ENCODE results near the gene OSBP2.

The OSBP2 gene

DNA sequence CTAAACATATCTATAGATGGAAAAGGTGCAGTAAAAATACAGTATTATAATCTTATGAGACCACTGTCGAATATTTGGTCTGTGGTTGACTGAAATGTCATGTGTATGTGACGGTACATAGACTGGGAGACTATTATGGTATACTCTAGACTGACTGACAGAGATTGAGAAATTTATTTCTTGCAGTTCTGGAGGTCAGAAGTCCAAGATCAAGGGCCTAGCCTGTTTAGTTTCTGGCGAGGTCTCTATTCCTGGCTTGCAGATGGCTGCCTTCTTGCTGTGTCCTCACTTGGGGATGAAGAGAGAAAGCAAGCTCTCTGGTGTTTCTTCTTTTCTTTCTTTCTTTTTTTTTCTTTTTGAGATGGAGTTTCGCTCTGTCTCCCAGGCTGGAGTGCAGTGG is 7.3 kb upstream of the OSBP2 start:
- TF ChIP-seq, protein P1, sequence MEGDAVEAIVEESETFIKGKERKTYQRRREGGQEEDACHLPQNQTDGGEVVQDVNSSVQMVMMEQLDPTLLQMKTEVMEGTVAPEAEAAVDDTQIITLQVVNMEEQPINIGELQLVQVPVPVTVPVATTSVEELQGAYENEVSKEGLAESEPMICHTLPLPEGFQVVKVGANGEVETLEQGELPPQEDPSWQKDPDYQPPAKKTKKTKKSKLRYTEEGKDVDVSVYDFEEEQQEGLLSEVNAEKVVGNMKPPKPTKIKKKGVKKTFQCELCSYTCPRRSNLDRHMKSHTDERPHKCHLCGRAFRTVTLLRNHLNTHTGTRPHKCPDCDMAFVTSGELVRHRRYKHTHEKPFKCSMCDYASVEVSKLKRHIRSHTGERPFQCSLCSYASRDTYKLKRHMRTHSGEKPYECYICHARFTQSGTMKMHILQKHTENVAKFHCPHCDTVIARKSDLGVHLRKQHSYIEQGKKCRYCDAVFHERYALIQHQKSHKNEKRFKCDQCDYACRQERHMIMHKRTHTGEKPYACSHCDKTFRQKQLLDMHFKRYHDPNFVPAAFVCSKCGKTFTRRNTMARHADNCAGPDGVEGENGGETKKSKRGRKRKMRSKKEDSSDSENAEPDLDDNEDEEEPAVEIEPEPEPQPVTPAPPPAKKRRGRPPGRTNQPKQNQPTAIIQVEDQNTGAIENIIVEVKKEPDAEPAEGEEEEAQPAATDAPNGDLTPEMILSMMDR (IDR thresholded peaks at IDR 0.05; ENCODE audit: low read length) = no peak
- TF ChIP-seq EZH2 (IDR thresholded peaks at IDR 0.05; ENCODE audit: borderline replicate concordance, low read length) = no peak
- Histone ChIP-seq H3K27me3 (ENCODE audit: insufficient read depth, low read length) (no peaks in the 10 kb centered on the region), H4K20me1 (ENCODE audit: insufficient read depth, low read length) (no peaks in the 10 kb centered on the region), H3K36me3 (ENCODE audit: insufficient read depth, low read length) (no peaks in the 10 kb centered on the region), H3K9ac (ENCODE audit: low read length) (no peak overlapping the region), H3F3A (ENCODE audit: insufficient read depth, low read length) (no peaks in the 10 kb centered on the region), H3K27ac (ENCODE audit: low read depth, low read length, poor library complexity, severe bottlenecking) (no peak overlapping the region), H3K9me2 (ENCODE audit: low read depth, low read length) (no peaks in the 10 kb centered on the region), H3K4me3 (ENCODE audit: low read depth, low read length, poor library complexity, severe bottlenecking) (no peak overlapping the region), H2AFZ (ENCODE audit: low read length) (no peak overlapping the region), H3K79me2 (ENCODE audit: insufficient read depth, low read length) (no peaks in the 10 kb centered on the region), H3K4me2 (ENCODE audit: low read length) (no peak overlapping the region), H3K9me3 (ENCODE audit: low read length) (no peaks in the 10 kb centered on the region), H3K4me1 (ENCODE audit: insufficient read depth, low read length, severe bottlenecking) (no peaks in the 10 kb centered on the region)

DNA sequence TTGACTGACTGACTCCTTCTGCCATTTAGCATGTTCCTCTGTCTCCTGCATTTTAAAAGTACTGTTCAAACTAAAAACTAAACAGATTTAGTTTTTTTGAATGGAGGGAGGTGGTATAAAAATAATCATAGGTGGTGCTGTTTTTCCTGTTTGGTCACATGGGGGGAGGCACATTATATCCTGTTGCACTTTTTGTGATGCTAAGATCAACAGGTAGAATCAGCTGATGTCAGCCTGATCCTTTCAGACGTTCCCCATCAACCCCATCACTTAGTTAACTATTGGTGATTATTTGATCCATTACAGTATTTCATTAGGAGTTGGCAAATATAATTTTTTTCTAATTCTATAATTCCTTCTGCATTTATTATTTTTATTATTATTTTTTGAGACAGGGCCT is 5.1 kb upstream of the OSBP2 start:
- Histone ChIP-seq H4K20me1 (ENCODE audit: insufficient read depth, low read length) (no peaks in the 10 kb centered on the region), H3K79me2 (ENCODE audit: insufficient read depth, low read length) (no peaks in the 10 kb centered on the region), H3K4me1 (ENCODE audit: insufficient read depth, low read length, severe bottlenecking) (no peaks in the 10 kb centered on the region), H3K9me3 (ENCODE audit: low read length) (no peaks in the 10 kb centered on the region), H3K27me3 (ENCODE audit: insufficient read depth, low read length) (no peaks in the 10 kb centered on the region), H3F3A (ENCODE audit: insufficient read depth, low read length) (no peaks in the 10 kb centered on the region), H2AFZ (ENCODE audit: low read length) (no peak overlapping the region), H3K27ac (ENCODE audit: low read depth, low read length, poor library complexity, severe bottlenecking) (no peak overlapping the region), H3K36me3 (ENCODE audit: insufficient read depth, low read length) (no peaks in the 10 kb centered on the region), H3K4me3 (ENCODE audit: low read depth, low read length, poor library complexity, severe bottlenecking) (no peak overlapping the region), H3K9ac (ENCODE audit: low read length) (no peak overlapping the region), H3K9me2 (ENCODE audit: low read depth, low read length) (no peaks in the 10 kb centered on the region), H3K4me2 (ENCODE audit: low read length) (no peak overlapping the region)
- TF ChIP-seq EZH2 (IDR thresholded peaks at IDR 0.05; ENCODE audit: borderline replicate concordance, low read length) = no peak
- TF ChIP-seq, protein P1 (IDR thresholded peaks at IDR 0.05; ENCODE audit: low read length) = no peak

DNA sequence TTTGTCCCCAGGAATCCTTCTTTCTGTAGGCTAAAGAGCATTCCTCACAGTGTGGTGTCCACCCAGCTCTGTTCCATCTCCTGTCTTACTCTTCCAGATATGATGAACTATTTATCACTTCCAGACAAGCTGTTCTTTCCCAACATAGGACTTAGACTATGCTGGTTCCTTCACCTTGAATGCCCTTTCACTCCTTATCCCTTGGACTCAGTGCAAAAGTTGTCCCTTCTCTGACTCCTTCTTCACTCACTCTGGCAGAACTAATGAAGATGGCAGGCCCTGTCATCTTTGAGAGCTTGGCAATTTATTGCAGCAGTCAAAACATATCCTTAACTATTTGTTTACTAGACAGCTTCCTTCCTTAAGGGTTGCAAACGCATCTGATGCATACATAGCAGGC is 3.5 kb upstream of the OSBP2 start:
- Histone ChIP-seq H3K79me2 (ENCODE audit: insufficient read depth, low read length) (no peaks in the 10 kb centered on the region), H2AFZ (ENCODE audit: low read length) (no peak overlapping the region), H3K4me3 (ENCODE audit: low read depth, low read length, poor library complexity, severe bottlenecking) (no peak overlapping the region), H3K4me1 (ENCODE audit: insufficient read depth, low read length, severe bottlenecking) (no peaks in the 10 kb centered on the region), H3K4me2 (ENCODE audit: low read length) (no peak overlapping the region), H4K20me1 (ENCODE audit: insufficient read depth, low read length) (no peaks in the 10 kb centered on the region), H3K36me3 (ENCODE audit: insufficient read depth, low read length) (no peaks in the 10 kb centered on the region), H3K27ac (ENCODE audit: low read depth, low read length, poor library complexity, severe bottlenecking) (no peak overlapping the region), H3K27me3 (ENCODE audit: insufficient read depth, low read length) (no peaks in the 10 kb centered on the region), H3K9me2 (ENCODE audit: low read depth, low read length) (no peaks in the 10 kb centered on the region), H3K9ac (ENCODE audit: low read length) (no peak overlapping the region), H3F3A (ENCODE audit: insufficient read depth, low read length) (no peaks in the 10 kb centered on the region), H3K9me3 (ENCODE audit: low read length) (no peaks in the 10 kb centered on the region)
- TF ChIP-seq, protein P1 (IDR thresholded peaks at IDR 0.05; ENCODE audit: low read length) = no peak
- no peak for TF ChIP-seq EZH2 (IDR thresholded peaks at IDR 0.05; ENCODE audit: borderline replicate concordance, low read length)

Measured in OCI-LY1 (cell line).